Small intestine (tissue), 7 donors: Measurements from ENCODE around the gene SNX30. TPM values are rescaled to one million over a fixed set of nuclear protein-coding genes. Genes with fewer than 3 reads are reported as not detected.

Source experiments
- DNase-seq, 2 donors: peaks; one replicate each; pipeline versions ENCODE4 v3.0.0 to v3.0.0-alpha.2; 2013
- FAIRE-seq: peaks from 2 replicates; lab custom pipeline; 2012; peaks lifted over from hg19 to GRCh38; lab: Jason Lieb, UNC
- H3K27ac ChIP-seq, 3 donors: one replicate each; pipeline ENCODE4 v1.5.1; 2013; ENCODE audit warnings: low read length in 2 of 3, mild to moderate bottlenecking in 2 of 3, control low read depth in 1 of 3, inconsistent platforms in 1 of 3, low read depth in 1 of 3, moderate library complexity in 1 of 3
- H3K27me3 ChIP-seq, 3 donors: one replicate each; pipeline ENCODE4 v1.6.1; 2013; ENCODE audit warnings: low read length in 3 of 3, inconsistent platforms in 1 of 3; ENCODE audit not compliant: control insufficient read depth in 3 of 3, insufficient read depth in 3 of 3
- H3K36me3 ChIP-seq, 3 donors: one replicate each; pipeline ENCODE4 v1.6.1; 2013; ENCODE audit warnings: low read length in 3 of 3, inconsistent platforms in 1 of 3, low read depth in 1 of 3, mild to moderate bottlenecking in 1 of 3, moderate library complexity in 1 of 3; ENCODE audit not compliant: control insufficient read depth in 3 of 3, insufficient read depth in 2 of 3
- H3K4me1 ChIP-seq, 3 donors: one replicate each; pipeline ENCODE4 v1.6.1; 2013; ENCODE audit warnings: low read length in 2 of 3, inconsistent platforms in 1 of 3, low read depth in 1 of 3, mild to moderate bottlenecking in 1 of 3, moderate library complexity in 1 of 3; ENCODE audit not compliant: control insufficient read depth in 3 of 3, insufficient read depth in 2 of 3
- H3K4me3 ChIP-seq, 3 donors: one replicate each; pipeline ENCODE4 v1.5.1; 2013; ENCODE audit warnings: low read length in 3 of 3, control low read depth in 1 of 3, inconsistent platforms in 1 of 3, low read depth in 1 of 3, mild to moderate bottlenecking in 1 of 3, moderate library complexity in 1 of 3
- H3K9me3 ChIP-seq, 2 donors: one replicate each; pipeline ENCODE4 v1.6.1; 2013; ENCODE audit warnings: low read depth in 1 of 2, low read length in 1 of 2; ENCODE audit not compliant: control insufficient read depth in 2 of 2, insufficient read depth in 1 of 2
- WGBS, 3 donors: extraction: QIAGEN DNeasy Blood & Tissue Kit; methylation state at CpG; one replicate each; pipeline ENCODE4 v1.1.7; 2013; 5-methylcytosine and 5-hydroxymethylcytosine counted together
- polyA plus RNA-seq, 4 donors: library from polyadenylated mRNA; stranded (reverse) in 3 of 4; unstranded in 1 of 4; fragments of 200-250 nt in 3 of 4; fragments of 120-200 nt in 1 of 4; gene quantifications; one replicate each; pipeline versions ENCODE4 v1.2.1 to v1.2.3, GENCODE V29; 2013
- donor health status: healthy with polysubstance abuse.
- donor health status: control.
- donor health status: control.
- donor health status: Bipolar disorder and iron deficiency.
- donor health status: healthy.

The SNX30 gene
- polyA plus RNA-seq, 4 donors = 5.1 to 24.9 (median 6.8) TPM

DNA sequence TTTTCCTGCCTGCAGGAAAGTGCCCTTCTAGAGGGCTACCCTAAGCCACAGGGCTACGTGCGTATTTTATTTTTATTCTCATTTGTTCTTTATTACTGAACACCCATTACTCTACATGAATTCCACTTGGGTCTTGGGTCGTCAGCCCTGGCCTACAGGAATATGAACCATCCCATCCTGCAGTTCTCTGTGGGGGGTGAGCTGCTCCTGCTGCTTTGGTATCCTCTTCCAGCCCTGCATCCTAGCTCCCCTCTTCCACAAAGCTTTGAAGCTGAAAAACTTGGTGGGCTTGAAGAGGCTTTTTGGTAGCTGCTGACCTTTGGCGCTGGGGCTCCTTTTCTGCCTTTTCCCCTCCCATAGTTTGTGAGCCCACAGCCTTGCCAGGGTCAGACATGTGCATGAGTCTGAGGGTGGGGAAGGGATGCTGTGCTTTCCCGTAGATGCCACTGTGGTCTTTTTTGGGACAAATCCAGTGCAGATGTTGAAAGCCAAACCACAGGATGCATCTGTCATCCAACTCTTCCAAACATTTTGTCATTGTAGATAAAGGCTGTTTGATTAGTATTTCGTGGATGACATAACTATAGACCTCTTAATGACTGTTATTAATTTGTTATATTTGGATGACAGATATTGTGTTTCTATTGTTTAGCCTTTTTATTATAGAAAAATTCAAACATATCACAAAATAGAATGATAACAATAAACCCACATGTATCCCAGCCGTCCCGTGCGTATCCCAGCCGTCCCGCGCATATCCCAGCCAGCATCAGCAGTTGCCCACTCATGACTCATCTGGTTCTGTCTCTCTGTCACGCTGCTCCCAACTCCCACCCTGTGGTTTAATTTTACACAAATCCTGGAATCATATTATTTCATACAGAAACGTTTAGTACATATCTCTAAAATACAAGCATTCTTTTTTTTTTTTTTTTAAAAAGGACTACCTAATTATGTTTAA, 96.2 kb downstream of the SNX30 start:
- FAIRE-seq = no peak

DNA sequence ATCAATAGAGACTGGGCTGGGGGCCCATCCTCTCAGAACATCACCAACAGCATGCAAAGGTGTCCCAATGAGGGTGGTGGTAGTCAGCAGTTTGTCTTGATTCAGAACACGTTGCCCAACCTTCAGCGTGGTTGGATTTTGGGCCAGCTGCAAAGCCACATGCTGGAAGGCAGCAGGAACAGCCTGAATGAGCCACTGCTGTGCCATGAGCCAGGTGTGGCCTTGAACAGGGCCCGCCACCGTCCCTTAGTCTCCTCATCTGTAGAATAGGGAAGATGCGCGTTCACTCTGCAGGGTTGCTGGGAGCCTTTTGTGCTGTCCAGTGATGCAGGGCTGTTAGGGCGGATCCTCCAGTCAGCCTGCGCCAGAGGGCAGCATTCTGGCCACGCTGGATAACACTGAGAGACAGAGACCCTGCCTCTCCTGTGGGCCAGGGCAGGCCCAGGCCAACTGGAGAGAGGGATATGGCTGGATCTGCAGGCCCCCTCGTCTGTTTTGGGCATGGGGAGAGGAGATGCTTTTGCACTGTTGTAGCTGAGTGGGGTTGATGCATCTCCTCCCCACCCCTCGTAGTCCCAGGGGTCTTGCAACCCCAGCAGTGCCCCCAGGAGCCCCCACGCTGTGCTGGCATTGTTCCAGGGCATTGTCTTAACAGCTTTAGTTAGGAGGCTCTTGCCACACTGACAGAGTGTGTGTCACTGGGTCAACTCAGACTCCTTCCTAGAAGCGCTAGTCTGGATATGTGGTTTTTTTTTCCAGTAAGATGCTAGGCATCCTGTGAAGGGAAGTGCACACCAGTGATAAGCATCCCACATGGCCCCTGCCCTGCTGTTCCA, 98.0 kb downstream of the SNX30 start:
- FAIRE-seq = no peak
- Histone ChIP-seq H3K27ac (no peak overlapping the region), H3K36me3 (peaks cover 0 to 52% (median 4%) of the 10 kb centered on the region in 3 donors), H3K4me1 (no peaks in the 10 kb centered on the region), H3K27me3 (no peaks in the 10 kb centered on the region), H3K4me3 (no peak overlapping the region), H3K9me3 (no peaks in the 10 kb centered on the region)
- WGBS, 3 donors = 86 to 90% (median 89%) methylated on average over 13 of the region's 13 CpGs
- DNase-seq = no peak

More for the DNA sequence above, 96.2 kb downstream of the SNX30 start:
- H3K9me3 ChIP-seq = no peaks in the 10 kb centered on the region
- H3K27ac ChIP-seq = no peak overlapping the region
- DNase-seq = no peak
- peaks cover 0 to 49% (median 4%) of the 10 kb centered on the region in 3 donors for H3K36me3 ChIP-seq
- no peaks in the 10 kb centered on the region for H3K27me3 ChIP-seq
- H3K4me1 ChIP-seq = no peaks in the 10 kb centered on the region
- WGBS, 3 donors = 68 to 86% (median 86%) methylated on average over 14 of the region's 14 CpGs
- no peak overlapping the region for H3K4me3 ChIP-seq

DNA sequence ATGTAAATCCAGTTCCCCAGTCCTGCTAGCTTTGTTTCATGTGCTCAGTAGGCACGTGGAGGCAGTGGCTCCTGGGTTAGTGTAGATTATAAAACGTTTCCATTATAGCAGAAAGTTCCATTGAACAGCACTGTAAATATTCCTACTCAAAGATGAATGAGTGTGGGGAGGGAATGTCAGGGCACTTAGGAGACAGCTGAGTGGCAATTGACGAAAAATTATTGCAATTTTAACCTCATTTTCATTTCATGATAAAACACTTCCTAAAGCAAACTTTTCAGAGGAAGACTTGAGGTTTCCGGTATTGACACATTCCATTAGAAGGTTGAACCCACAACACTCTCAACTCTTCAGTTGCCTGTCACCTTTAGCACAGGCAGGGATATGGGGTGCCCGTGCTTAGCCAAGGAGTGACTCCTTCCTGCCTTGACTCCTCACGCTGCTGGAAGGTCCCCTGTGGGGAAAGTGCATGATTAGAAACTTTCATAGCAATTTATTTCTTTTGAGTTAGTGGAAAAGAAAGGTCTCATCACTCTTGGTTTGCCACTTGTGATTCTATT, 98.9 kb downstream of the SNX30 start:
- no peak overlapping the region for H3K27ac ChIP-seq
- peaks cover 0 to 58% (median 4%) of the 10 kb centered on the region in 3 donors for H3K36me3 ChIP-seq
- 79 to 87% (median 81%) methylated on average over 6 of the region's 6 CpGs for WGBS, 3 donors
- no peaks in the 10 kb centered on the region for H3K4me1 ChIP-seq
- H3K9me3 ChIP-seq = no peaks in the 10 kb centered on the region
- H3K4me3 ChIP-seq = no peak overlapping the region
- H3K27me3 ChIP-seq = no peaks in the 10 kb centered on the region
- DNase-seq (no peak), FAIRE-seq (no peak)

DNA sequence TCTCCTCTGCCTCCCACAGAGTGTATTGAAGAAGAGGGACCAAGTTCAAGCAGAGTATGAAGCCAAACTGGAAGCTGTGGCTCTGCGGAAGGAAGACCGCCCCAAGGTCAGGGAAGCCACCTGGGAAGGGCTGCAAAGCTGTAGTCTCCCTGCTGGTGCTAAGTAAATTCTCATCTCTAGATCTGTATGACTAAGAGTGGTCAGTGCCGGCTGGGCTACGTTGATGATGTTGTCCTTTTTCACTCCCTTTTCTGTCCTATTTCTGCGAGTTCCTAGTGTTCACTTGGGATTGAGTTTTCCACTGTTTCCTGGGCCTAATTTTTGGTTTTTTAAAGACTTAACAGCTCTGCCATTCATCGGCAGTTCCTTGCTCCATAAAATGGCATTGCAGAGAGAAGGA, 100.3 kb downstream of the SNX30 start:
- Histone ChIP-seq H3K27ac (no peak overlapping the region), H3K27me3 (no peaks in the 10 kb centered on the region), H3K4me1 (no peaks in the 10 kb centered on the region), H3K36me3 (peaks cover 0 to 61% (median 4%) of the 10 kb centered on the region in 3 donors), H3K4me3 (no peak overlapping the region), H3K9me3 (no peaks in the 10 kb centered on the region)
- FAIRE-seq (no peak), DNase-seq (no peak)
- 94 to 96% (median 95%) methylated on average over 6 of the region's 6 CpGs for WGBS, 3 donors

DNA sequence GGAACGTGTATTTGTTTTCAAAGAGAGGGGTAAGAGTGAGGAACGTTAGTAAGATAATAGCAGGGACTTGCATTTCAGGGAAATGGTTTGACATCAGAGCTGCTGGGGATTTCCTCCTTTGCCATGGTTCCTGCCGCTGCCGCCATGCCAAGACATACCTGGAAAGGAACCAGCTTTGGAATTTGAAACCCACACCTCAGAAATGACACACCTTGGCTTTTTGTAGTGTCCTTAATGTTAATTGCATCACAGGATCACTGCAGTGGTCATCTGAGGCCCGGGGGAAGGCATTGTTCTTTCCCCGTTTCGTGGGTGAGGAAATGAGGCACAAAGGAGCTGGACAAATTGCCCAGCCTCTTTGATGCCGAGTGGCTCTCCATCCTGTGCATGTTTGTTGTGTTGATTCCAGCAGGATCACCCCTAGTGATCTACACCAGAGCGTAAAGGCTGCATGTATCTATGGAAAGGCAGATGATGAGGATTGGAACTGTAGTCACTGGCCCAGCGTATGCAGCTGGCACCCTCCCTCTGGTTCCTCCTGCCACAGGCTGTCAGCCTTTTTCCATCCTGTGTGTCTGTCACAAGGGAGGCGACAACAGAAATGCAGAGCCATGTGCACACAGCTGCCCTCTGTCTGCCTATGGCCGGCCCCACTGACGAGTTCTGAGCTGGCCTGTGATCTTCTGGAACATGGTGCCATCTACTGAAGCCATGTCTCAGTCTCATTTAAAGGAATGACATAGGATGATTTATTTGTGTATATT, 102.4 kb downstream of the SNX30 start:
- no peak for DNase-seq
- no peaks in the 10 kb centered on the region for H3K4me1 ChIP-seq
- H3K27me3 ChIP-seq = no peaks in the 10 kb centered on the region
- 69 to 73% (median 70%) methylated on average over 13 of the region's 13 CpGs for WGBS, 3 donors
- peaks cover 0 to 61% (median 4%) of the 10 kb centered on the region in 3 donors for H3K36me3 ChIP-seq
- no peak overlapping the region for H3K4me3 ChIP-seq
- no peak for FAIRE-seq
- H3K9me3 ChIP-seq = no peaks in the 10 kb centered on the region
- no peak overlapping the region for H3K27ac ChIP-seq

DNA sequence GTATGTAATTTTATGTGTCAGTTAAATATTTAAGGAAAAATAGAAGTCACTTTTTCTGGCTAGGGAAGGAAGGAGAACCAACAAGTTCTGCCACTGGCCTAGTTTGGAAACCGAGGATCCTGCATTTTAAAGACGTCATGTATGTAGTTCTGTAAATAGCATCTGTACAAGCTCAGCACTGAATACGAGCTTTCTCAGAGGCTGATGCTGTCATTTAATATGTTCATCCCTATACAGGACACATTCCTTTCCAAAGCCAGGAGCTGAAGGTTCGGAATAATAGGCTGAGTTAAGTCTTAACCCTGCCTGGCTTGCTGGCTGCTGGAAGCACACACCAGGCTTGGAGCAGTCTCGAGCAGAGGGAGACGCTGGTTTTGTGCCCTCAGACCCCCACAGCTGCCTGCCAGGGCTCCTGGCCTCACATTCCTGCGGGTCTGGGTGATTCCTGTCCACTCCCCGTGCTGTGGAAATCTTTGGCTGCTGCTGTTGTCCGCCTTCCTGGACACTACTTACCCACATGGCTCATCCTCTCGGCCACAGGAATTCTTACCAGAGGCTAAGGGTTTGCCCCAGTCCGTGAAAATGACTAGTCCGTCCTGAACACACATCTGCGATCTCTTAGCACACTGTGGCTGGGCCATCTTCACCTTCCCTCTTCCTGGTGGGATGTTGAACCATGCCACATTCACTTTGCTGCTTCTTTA, 103.5 kb downstream of the SNX30 start:
- H3K4me3 ChIP-seq = no peak overlapping the region
- no peak overlapping the region for H3K27ac ChIP-seq
- no peaks in the 10 kb centered on the region for H3K27me3 ChIP-seq
- peaks cover 0 to 53% (median 4%) of the 10 kb centered on the region in 3 donors for H3K36me3 ChIP-seq
- WGBS, 3 donors = 80 to 89% (median 83%) methylated on average over 13 of the region's 13 CpGs
- H3K9me3 ChIP-seq = no peaks in the 10 kb centered on the region
- H3K4me1 ChIP-seq = no peaks in the 10 kb centered on the region
- no peak for FAIRE-seq
- DNase-seq = no peak

DNA sequence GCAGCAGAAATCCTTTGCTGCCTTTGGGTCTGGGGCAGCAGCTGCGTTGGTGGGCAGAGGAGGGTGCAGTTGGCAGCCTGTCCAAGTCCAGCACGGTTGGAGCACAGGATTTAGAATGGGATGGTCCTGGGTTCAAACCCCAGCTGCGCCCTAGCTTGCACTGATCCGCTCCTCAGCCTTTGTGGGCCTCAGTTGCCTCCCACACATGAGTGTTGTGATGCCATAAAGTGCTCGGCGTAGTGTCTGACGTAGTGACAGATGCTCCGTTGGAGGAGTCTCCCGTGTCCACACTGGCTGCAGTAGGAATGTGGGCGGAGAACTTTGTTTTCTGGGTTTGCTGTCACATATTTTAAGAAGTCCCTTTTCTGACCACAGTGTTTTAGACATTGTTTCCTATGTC, 104.1 kb downstream of the SNX30 start:
- H3K27ac ChIP-seq = no peak overlapping the region
- H3K9me3 ChIP-seq = no peaks in the 10 kb centered on the region
- H3K4me3 ChIP-seq = no peak overlapping the region
- peaks cover 0 to 51% (median 4%) of the 10 kb centered on the region in 3 donors for H3K36me3 ChIP-seq
- no peaks in the 10 kb centered on the region for H3K27me3 ChIP-seq
- 90 to 94% (median 90%) methylated on average over 10 of the region's 10 CpGs for WGBS, 3 donors
- no peaks in the 10 kb centered on the region for H3K4me1 ChIP-seq
- DNase-seq = no peak
- no peak for FAIRE-seq
